GM10266 (cell line): ENCODE measurements around the gene MAPK8IP1.

ENCODE experiments used
- DNase-seq: peaks from one replicate; pipeline ENCODE4 v3.0.0; 2012; ENCODE audit errors: extremely low spot score
- CTCF ChIP-seq: IDR thresholded peaks from 2 replicates; pipeline ENCODE4 v1.5.1; 2012; ENCODE audit warnings: mild to moderate bottlenecking, low read depth; ENCODE audit not compliant: control insufficient read depth, insufficient read depth; ENCODE audit errors: missing control alignments

The MAPK8IP1 gene

GRCh38 chr11:45877845-45878244, 7.6 kb upstream of the MAPK8IP1 start:
- no peak for TF ChIP-seq CTCF

GRCh38 chr11:45879803-45880686, 5.4 kb upstream of the MAPK8IP1 start:
- no peak for DNase-seq

More at GRCh38 chr11:45877845-45878244, 7.6 kb upstream of the MAPK8IP1 start:
- no peak for DNase-seq

GRCh38 chr11:45880772-45881570, 4.5 kb upstream of the MAPK8IP1 start:
- TF ChIP-seq CTCF = no peak
- DNase-seq = no peak

More at GRCh38 chr11:45879803-45880686, 5.4 kb upstream of the MAPK8IP1 start:
- no peak for TF ChIP-seq CTCF

GRCh38 chr11:45881708-45882368, 3.6 kb upstream of the MAPK8IP1 start:
- no peak for DNase-seq
- no peak for TF ChIP-seq CTCF

- DNase-seq = peak; percentile 22
- TF ChIP-seq CTCF = no peak
Measured at GRCh38 chr11:45884596-45885185, 760 bp upstream of the MAPK8IP1 start.

- peak; percentile 47 for DNase-seq
- TF ChIP-seq CTCF = no peak
Measured at GRCh38 chr11:45885921-45886721, 670 bp downstream of the MAPK8IP1 start.
